ENCODE measurements around the gene PPP2R3A.

DNA sequence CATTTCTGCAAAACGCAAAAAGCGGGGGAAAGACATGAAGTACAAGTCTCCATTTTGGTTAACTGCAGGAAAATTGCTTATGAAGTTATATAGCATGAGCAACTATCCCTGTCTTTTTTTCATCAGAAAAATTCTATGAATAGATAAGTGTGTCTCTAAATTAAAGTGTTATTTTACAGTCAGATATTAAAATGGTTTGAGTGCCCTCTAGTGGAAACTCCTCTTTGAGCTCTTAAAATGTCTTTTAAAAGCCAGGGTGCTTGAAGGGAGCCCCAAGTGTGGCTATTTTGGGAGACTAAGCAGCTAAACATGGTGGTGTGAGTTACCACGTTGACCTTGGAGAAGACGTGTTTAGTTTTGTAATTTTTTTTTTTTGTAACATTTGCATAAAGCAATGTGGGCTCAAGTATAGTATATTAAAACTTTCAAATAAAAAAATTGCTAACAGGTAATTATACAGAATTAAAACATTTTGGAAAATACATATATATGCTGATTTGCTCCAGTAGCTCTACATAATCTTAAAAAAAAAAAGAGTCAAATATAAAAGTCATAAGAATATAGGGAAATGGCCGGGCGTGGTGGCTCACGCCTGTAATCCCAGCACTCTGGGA, 77.2 kb downstream of the PPP2R3A start:
- TF ChIP-seq CTCF (IDR thresholded peaks at IDR 0.05; ENCODE audit: low read length) (peak; percentile 64), EZH2phosphoT487 (IDR thresholded peaks at IDR 0.05; ENCODE audit: low read length) (no peak), EZH2 (optimal IDR thresholded peaks at IDR 0.05; ENCODE audit: low read depth, low read length) (no peak)
